Measurements from ENCODE around the gene TACO1.

TACO1 gene

DNA sequence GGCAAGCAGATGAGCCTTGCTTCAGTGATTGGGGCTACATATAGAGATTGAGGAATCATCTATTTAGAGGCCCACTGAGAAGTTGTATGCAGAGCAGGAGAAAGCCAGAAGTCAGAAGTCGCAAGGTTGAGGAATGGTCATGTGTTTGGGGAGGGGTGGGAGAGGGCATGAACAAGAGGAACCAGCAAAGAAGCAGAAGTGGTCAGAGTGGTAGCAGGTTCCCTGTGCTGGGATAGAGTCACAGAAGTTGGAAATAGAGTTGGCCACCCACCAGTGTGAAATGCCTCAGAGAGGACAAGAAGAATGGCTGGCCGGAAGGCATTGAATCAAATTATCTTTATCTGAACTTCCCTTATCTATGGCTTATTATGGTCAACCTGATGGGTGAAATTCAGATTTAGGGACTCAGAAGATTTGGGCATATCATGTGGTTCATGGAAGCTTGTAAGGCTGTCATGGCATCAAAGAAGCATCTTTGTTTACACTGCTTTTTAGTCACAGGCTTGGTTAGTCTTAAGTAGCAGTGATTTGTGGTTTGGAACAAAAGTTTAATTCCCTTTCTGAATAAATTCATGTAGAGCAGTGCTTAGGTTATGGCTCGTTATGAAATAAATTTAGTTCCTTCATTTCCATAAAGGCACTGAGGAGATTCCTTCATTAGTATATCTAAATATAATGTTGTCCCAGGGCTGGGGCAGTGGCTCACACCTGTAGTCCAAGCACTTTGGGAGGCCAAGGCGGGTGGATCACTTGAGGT lies 41.2 kb downstream of the TACO1 start:
- no peak for DNase-seq

DNA sequence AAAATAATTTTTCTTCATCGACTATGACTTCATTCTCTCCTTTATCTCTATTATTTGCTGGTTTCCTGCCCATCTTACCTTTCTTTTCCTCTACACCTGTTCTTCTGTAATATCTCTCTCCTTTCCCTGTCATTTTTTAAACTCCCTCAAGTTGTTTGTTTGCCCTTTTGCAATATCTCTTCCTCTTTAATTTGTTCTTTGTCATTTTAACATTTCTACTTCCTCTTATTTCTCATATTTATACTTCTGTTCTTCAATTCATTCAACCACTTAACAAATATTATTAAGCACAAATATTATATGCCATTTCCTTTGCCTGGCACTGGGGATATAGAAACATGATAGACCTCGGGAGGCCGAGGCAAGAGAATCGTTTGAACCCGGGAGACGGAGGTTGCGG lies 44.2 kb downstream of the TACO1 start:
- DNase-seq, result no peak

- DNase-seq, result no peak
Measured at GRCh38 chr17:63645775-63646487, 45.2 kb downstream of the TACO1 start.

- DNase-seq, result peak; percentile 52
Measured at GRCh38 chr17:63646488-63646806, 45.8 kb downstream of the TACO1 start.

GRCh38 chr17:63647065-63647725 lies 46.5 kb downstream of the TACO1 start:
- no peak for DNase-seq

GRCh38 chr17:63647936-63648335 lies 47.2 kb downstream of the TACO1 start:
- no peak for DNase-seq

DNA sequence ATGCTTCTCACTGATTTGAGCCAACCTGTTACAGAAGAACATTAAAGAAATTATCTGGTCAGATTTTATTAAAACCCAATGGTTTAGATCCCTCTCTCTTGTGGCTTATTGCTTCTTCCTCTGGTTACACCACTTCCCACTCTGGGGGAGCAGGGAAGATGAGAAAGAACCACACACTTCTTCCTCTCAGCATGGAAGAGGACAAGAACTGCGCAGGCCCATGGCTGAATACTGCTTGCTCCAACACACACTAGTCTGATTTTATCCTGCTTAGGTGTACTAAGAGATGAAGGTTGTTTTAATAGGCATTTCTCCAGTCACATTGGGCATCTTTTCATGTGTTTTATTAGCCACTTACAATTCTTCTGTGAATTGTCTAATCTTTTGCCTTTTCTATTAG lies 49.1 kb downstream of the TACO1 start:
- no peak for DNase-seq

- DNase-seq, result no peak
Measured at GRCh38 chr17:63652106-63652505, 51.4 kb downstream of the TACO1 start.

DNA sequence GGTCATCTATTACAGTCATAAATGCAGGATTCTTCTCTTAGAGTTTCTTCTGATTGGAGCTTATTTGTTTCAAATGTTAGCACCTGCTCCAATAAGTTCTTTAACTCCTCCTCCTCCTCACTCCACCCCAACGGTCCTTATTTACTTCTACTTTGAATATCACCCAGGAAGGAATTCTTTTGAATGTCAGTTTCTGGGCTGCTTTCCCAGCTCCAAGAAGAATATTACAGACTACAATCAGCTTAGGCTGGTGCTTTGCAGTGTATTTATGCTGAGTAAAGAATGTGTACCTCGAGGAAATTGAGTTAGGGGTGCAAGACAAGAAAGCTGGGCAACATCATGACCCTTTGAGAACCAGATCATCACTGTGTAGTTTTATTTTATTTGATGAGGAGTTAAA lies 52.4 kb downstream of the TACO1 start:
- DNase-seq, result no peak

DNA sequence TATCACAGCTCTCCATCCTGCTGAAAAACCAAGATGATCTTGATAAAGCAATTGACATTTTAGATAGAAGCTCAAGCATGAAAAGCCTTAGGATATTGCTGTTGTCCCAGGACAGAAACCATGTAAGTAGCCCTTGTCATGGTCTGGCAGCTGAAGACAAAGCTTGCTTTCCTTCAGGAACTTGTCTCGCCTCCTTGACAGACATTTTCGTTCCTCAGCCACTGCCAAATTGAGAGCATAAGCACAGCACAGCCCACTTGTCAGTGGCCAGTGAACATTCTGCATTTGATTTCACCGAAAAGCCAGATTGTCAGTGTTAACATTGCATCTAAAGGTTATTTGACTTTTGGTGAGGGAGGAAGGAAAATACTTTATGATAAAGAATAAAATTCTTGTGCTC lies 57.1 kb downstream of the TACO1 start:
- DNase-seq, result no peak

Data from RPMI8226 (cell line).